GM18505 (cell line): ENCODE results near the gene CRHR2.

Experiments used
- ATAC-seq: cut with Tn5 transposase; IDR thresholded peaks from one replicate; pipeline ENCODE4 v1.9.1; 2021; ENCODE audit not compliant: unreplicated experiment
- POLR2A ChIP-seq: IDR thresholded peaks from 4 replicates; pipeline ENCODE4 v1.6.1; 2011; ENCODE audit warnings: borderline replicate concordance; ENCODE audit not compliant: insufficient read depth, insufficient read length; ENCODE audit errors: extremely low read depth

Gene CRHR2

GRCh38 chr7:30700941-30701340, 18.7 kb upstream of the CRHR2 start:
- no peak for ATAC-seq
- TF ChIP-seq POLR2A = no peak

GRCh38 chr7:30699706-30700495, 17.6 kb upstream of the CRHR2 start:
- ATAC-seq = no peak
- TF ChIP-seq POLR2A = no peak

GRCh38 chr7:30698481-30698880, 16.2 kb upstream of the CRHR2 start:
- no peak for TF ChIP-seq POLR2A
- no peak for ATAC-seq

- TF ChIP-seq POLR2A = no peak
Measured at GRCh38 chr7:30697719-30698460, 15.6 kb upstream of the CRHR2 start.

GRCh38 chr7:30694774-30695721, 12.8 kb upstream of the CRHR2 start:
- no peak for TF ChIP-seq POLR2A

More at GRCh38 chr7:30697719-30698460, 15.6 kb upstream of the CRHR2 start:
- no peak for ATAC-seq

GRCh38 chr7:30694218-30694745, 12.0 kb upstream of the CRHR2 start:
- TF ChIP-seq POLR2A = no peak
- ATAC-seq = no peak

More at GRCh38 chr7:30694774-30695721, 12.8 kb upstream of the CRHR2 start:
- ATAC-seq = no peak

- TF ChIP-seq POLR2A = no peak
- ATAC-seq = no peak
Measured at GRCh38 chr7:30692882-30693281, 10.6 kb upstream of the CRHR2 start.

GRCh38 chr7:30692438-30692837, 10.2 kb upstream of the CRHR2 start:
- ATAC-seq = no peak
- no peak for TF ChIP-seq POLR2A

- no peak for TF ChIP-seq POLR2A
- no peak for ATAC-seq
Measured at GRCh38 chr7:30690011-30690410, 7.8 kb upstream of the CRHR2 start.

GRCh38 chr7:30688718-30689221, 6.5 kb upstream of the CRHR2 start:
- no peak for TF ChIP-seq POLR2A
- ATAC-seq = no peak

- no peak for ATAC-seq
Measured at GRCh38 chr7:30687604-30688003, 5.3 kb upstream of the CRHR2 start.

GRCh38 chr7:30684351-30684750, 2.1 kb upstream of the CRHR2 start:
- TF ChIP-seq POLR2A = no peak
- no peak for ATAC-seq

More at GRCh38 chr7:30687604-30688003, 5.3 kb upstream of the CRHR2 start:
- no peak for TF ChIP-seq POLR2A
